ENCODE results near the gene CACNA1S.

The CACNA1S gene

DNA sequence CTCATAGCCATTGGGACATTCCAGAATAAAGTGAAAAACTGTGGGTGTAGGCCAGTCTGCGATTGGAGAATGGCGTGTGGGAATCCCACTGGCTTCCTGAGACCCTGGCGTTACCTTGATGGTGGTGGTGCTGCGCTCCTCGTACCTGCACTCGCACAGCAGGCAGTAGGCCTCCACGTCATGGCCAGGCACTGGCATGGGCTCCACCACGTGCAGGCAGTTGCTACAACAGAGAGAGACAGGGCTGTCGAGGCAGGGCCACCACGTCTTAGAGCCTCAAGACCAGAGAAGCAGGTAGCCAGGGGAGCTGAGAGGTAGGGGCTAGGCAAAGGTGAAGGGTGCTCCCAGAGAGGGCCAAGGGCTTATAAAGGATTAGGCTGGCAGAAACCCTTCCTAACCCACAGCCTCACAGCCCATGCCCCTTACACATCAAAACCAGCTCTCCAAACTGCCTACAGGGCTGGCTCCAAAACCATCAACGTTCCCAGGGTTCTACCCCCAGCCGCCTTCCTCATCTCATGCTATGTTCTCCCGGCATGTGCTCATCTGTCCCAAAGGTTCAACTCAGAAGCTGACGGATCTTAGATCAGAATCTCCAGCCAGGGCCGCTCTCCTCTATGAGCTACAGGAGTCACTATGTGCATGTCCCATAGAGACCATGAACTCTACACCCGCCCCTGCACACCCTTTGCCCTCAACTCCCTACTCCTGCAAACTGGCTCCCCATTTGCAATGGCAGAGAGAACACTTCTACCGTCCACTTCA is 34.6 kb upstream of the CACNA1S start:
- DNase-seq: no peak

DNA sequence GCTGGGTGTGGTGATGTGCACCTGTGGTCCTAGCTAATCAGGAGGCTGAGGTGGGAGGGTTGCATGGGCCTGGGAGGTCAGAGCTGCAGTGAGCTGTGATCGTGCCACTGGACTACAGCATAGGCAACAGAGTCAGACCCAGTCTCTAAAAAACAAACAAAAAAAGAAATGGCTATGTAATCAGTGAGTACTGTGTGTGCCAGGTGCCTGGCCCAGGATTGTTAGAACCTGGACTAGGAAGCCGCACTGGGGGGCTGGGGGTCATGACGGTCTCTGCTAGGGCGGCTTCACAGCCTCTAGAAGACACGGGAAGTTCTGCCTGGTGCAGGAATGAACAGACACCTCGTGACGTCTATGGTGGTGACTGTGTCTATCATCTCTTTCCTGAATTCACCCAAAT is 33.6 kb upstream of the CACNA1S start:
- no peak for DNase-seq
- Histone ChIP-seq H3K9me3 (ENCODE audit: control insufficient read depth, low read length) (no peaks in the 10 kb centered on the region), H3K27me3 (replicated peaks; ENCODE audit: control insufficient read depth, insufficient read depth, low read length, poor library complexity, severe bottlenecking) (no peaks in the 10 kb centered on the region), H3K27ac (ENCODE audit: insufficient read depth, low read length, poor library complexity, severe bottlenecking) (no peak overlapping the region), H3K4me1 (ENCODE audit: control insufficient read depth, insufficient read depth, low read length, poor library complexity, severe bottlenecking) (no peaks in the 10 kb centered on the region), H3K36me3 (ENCODE audit: control insufficient read depth, insufficient read depth, low read length) (peaks cover 50% of the 10 kb centered on the region), H3K4me3 (ENCODE audit: insufficient read depth, low read depth, low read length, poor library complexity, severe bottlenecking) (no peak overlapping the region)

More for the DNA sequence above, 34.6 kb upstream of the CACNA1S start:
- Histone ChIP-seq H3K27me3 (replicated peaks; ENCODE audit: control insufficient read depth, insufficient read depth, low read length, poor library complexity, severe bottlenecking) (no peaks in the 10 kb centered on the region), H3K9me3 (ENCODE audit: control insufficient read depth, low read length) (no peaks in the 10 kb centered on the region), H3K4me3 (ENCODE audit: insufficient read depth, low read depth, low read length, poor library complexity, severe bottlenecking) (no peak overlapping the region), H3K27ac (ENCODE audit: insufficient read depth, low read length, poor library complexity, severe bottlenecking) (no peak overlapping the region), H3K36me3 (ENCODE audit: control insufficient read depth, insufficient read depth, low read length) (peaks cover 41% of the 10 kb centered on the region), H3K4me1 (ENCODE audit: control insufficient read depth, insufficient read depth, low read length, poor library complexity, severe bottlenecking) (no peaks in the 10 kb centered on the region)

DNA sequence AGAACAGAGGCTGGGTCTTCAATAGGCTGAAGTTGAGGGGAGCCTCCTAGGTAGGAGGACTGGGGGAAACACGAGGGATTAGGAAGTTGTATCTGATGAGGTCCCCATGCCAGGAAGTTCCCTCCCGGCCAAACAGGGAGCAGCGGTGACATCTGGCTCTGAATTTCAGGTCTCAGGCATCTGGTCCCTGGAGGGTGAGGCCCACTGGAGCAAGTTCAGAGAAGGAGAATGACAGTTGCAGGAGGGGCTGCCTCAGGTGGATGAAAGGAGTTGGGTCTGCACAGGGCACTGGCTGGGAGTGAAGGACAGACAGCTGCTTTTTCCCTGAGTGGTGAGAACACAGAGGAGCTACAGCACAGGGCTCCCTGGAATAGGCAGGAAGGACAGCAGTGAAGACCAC is 32.9 kb upstream of the CACNA1S start:
- no peak for DNase-seq
- H3K4me3 ChIP-seq (ENCODE audit: insufficient read depth, low read depth, low read length, poor library complexity, severe bottlenecking): no peak overlapping the region
- no peaks in the 10 kb centered on the region for H3K4me1 ChIP-seq (ENCODE audit: control insufficient read depth, insufficient read depth, low read length, poor library complexity, severe bottlenecking)
- no peaks in the 10 kb centered on the region for H3K27me3 ChIP-seq (replicated peaks; ENCODE audit: control insufficient read depth, insufficient read depth, low read length, poor library complexity, severe bottlenecking)
- no peak overlapping the region for H3K27ac ChIP-seq (ENCODE audit: insufficient read depth, low read length, poor library complexity, severe bottlenecking)
- H3K9me3 ChIP-seq (ENCODE audit: control insufficient read depth, low read length): no peaks in the 10 kb centered on the region
- peaks cover 56% of the 10 kb centered on the region for H3K36me3 ChIP-seq (ENCODE audit: control insufficient read depth, insufficient read depth, low read length)

DNA sequence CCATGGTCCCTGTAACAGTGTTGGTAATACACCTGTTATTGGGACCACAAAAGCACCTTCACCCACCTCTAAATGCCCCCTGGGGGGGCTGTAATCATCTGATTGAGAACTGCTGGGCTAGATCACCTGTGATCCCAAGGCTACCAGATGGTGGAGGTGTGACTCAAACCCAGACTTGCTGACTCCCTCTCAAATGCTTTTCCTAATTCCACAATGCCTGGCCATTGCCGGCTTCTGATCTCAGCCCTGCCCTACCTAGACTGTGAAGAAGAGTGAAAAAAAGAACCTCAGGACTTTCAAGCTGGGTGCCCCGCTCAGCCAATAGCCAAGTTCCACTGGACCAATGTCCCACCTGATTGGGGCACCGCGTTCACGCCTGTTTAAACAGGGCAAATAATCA is 32.5 kb upstream of the CACNA1S start:
- Histone ChIP-seq H3K4me1 (ENCODE audit: control insufficient read depth, insufficient read depth, low read length, poor library complexity, severe bottlenecking) (no peaks in the 10 kb centered on the region), H3K4me3 (ENCODE audit: insufficient read depth, low read depth, low read length, poor library complexity, severe bottlenecking) (no peak overlapping the region), H3K27me3 (replicated peaks; ENCODE audit: control insufficient read depth, insufficient read depth, low read length, poor library complexity, severe bottlenecking) (no peaks in the 10 kb centered on the region), H3K9me3 (ENCODE audit: control insufficient read depth, low read length) (no peaks in the 10 kb centered on the region), H3K27ac (ENCODE audit: insufficient read depth, low read length, poor library complexity, severe bottlenecking) (no peak overlapping the region), H3K36me3 (ENCODE audit: control insufficient read depth, insufficient read depth, low read length) (peaks cover 60% of the 10 kb centered on the region)
- DNase-seq: no peak

- H3K27me3 ChIP-seq (replicated peaks; ENCODE audit: control insufficient read depth, insufficient read depth, low read length, poor library complexity, severe bottlenecking): no peaks in the 10 kb centered on the region
- no peaks in the 10 kb centered on the region for H3K4me1 ChIP-seq (ENCODE audit: control insufficient read depth, insufficient read depth, low read length, poor library complexity, severe bottlenecking)
- H3K27ac ChIP-seq (ENCODE audit: insufficient read depth, low read length, poor library complexity, severe bottlenecking): no peak overlapping the region
- H3K4me3 ChIP-seq (ENCODE audit: insufficient read depth, low read depth, low read length, poor library complexity, severe bottlenecking): no peak overlapping the region
- peaks cover 61% of the 10 kb centered on the region for H3K36me3 ChIP-seq (ENCODE audit: control insufficient read depth, insufficient read depth, low read length)
- DNase-seq: no peak
- no peaks in the 10 kb centered on the region for H3K9me3 ChIP-seq (ENCODE audit: control insufficient read depth, low read length)
Measured at GRCh38 chr1:201143726-201144635, 31.8 kb upstream of the CACNA1S start.

DNA sequence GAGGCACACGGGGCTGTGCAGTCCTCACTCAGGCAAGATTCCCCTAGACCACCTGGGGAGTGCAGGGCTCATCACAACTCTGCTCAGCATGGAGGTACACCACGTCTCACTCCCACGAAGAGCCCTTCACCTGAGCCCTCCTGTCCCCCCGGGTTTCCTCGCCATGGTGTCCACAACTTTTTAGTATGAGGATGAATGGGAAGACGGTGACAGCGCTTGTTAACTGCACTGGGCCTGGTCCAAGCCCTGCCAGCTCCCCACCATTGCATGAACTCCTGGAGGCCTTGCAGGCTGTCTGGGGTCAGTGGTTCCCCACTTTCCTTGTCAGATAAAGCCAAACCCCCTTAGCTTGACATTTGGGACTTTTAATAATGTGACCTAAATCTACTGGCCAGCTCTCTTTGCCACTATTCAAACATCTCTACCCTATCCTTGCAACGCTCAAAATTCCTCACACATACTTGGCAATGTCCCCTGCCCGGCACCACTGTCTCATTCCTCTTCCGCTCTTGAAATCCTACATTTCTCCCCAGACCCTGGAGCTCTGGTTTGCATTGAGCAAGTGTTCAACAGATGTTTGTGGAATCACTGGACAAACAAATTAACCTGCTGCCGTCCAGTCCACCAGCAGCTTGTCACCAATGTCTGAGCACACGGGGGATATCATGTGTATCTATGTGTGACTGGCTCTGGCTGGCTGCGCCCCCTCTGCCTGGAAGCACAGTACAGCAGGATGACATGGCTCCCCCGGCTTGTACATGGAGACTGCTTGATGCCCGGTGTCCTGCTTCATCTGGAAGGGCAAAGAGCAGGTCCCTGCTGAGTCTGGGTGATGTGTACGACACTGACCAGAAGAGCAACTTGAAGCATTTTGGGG is 30.9 kb upstream of the CACNA1S start:
- H3K9me3 ChIP-seq (ENCODE audit: control insufficient read depth, low read length): no peaks in the 10 kb centered on the region
- no peak overlapping the region for H3K27ac ChIP-seq (ENCODE audit: insufficient read depth, low read length, poor library complexity, severe bottlenecking)
- no peaks in the 10 kb centered on the region for H3K4me1 ChIP-seq (ENCODE audit: control insufficient read depth, insufficient read depth, low read length, poor library complexity, severe bottlenecking)
- H3K36me3 ChIP-seq (ENCODE audit: control insufficient read depth, insufficient read depth, low read length): peaks cover 61% of the 10 kb centered on the region
- DNase-seq: no peak
- H3K4me3 ChIP-seq (ENCODE audit: insufficient read depth, low read depth, low read length, poor library complexity, severe bottlenecking): no peak overlapping the region
- H3K27me3 ChIP-seq (replicated peaks; ENCODE audit: control insufficient read depth, insufficient read depth, low read length, poor library complexity, severe bottlenecking): no peaks in the 10 kb centered on the region

- no peak for DNase-seq
- Histone ChIP-seq H3K4me1 (ENCODE audit: control insufficient read depth, insufficient read depth, low read length, poor library complexity, severe bottlenecking) (no peaks in the 10 kb centered on the region), H3K36me3 (ENCODE audit: control insufficient read depth, insufficient read depth, low read length) (peaks cover 61% of the 10 kb centered on the region), H3K27ac (ENCODE audit: insufficient read depth, low read length, poor library complexity, severe bottlenecking) (no peak overlapping the region), H3K27me3 (replicated peaks; ENCODE audit: control insufficient read depth, insufficient read depth, low read length, poor library complexity, severe bottlenecking) (no peaks in the 10 kb centered on the region), H3K4me3 (ENCODE audit: insufficient read depth, low read depth, low read length, poor library complexity, severe bottlenecking) (no peak overlapping the region), H3K9me3 (ENCODE audit: control insufficient read depth, low read length) (no peaks in the 10 kb centered on the region)
Measured at GRCh38 chr1:201142011-201142848, 30.0 kb upstream of the CACNA1S start.

DNA sequence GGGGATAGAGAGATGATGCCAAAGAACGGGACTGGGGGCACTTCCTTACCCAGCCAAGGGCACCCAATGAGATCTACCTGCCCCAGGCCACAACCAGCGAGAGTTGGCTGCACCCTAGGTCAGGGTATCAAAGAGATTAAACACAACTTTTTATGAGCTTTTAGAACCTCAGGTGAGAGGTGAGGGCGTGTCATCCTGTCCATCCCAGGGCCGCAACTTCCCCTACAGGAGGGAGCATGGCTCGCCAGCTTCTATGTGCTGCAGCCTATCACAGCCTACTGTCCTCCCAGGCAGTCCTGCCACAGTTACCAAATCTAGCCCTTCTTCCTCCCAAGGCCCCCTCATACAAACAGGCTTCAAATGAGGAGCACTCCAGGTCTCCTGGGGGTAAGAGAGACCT is 29.2 kb upstream of the CACNA1S start:
- no peak for DNase-seq
- Histone ChIP-seq H3K27ac (ENCODE audit: insufficient read depth, low read length, poor library complexity, severe bottlenecking) (no peak overlapping the region), H3K4me3 (ENCODE audit: insufficient read depth, low read depth, low read length, poor library complexity, severe bottlenecking) (no peak overlapping the region), H3K4me1 (ENCODE audit: control insufficient read depth, insufficient read depth, low read length, poor library complexity, severe bottlenecking) (no peaks in the 10 kb centered on the region), H3K9me3 (ENCODE audit: control insufficient read depth, low read length) (no peaks in the 10 kb centered on the region), H3K36me3 (ENCODE audit: control insufficient read depth, insufficient read depth, low read length) (peaks cover 61% of the 10 kb centered on the region), H3K27me3 (replicated peaks; ENCODE audit: control insufficient read depth, insufficient read depth, low read length, poor library complexity, severe bottlenecking) (no peaks in the 10 kb centered on the region)

DNA sequence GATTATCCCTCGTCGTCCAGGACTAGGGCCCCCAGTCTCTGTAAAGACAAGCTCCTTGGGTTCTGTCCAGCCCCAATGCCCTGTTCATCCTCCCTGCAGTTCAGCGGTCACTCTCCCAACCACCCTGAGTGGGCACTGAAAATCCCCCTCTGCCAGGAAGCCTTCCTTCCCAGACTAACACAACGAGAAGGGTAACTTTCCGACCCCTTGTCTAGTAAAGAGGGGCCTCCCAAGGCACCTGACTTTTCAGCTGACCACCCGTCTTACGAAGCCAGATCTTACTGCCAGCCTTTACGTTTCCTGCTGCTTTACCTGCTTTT is 28.7 kb upstream of the CACNA1S start:
- Histone ChIP-seq H3K27ac (ENCODE audit: insufficient read depth, low read length, poor library complexity, severe bottlenecking) (no peak overlapping the region), H3K4me3 (ENCODE audit: insufficient read depth, low read depth, low read length, poor library complexity, severe bottlenecking) (no peak overlapping the region), H3K9me3 (ENCODE audit: control insufficient read depth, low read length) (no peaks in the 10 kb centered on the region), H3K4me1 (ENCODE audit: control insufficient read depth, insufficient read depth, low read length, poor library complexity, severe bottlenecking) (no peaks in the 10 kb centered on the region), H3K36me3 (ENCODE audit: control insufficient read depth, insufficient read depth, low read length) (peaks cover 55% of the 10 kb centered on the region), H3K27me3 (replicated peaks; ENCODE audit: control insufficient read depth, insufficient read depth, low read length, poor library complexity, severe bottlenecking) (no peaks in the 10 kb centered on the region)
- DNase-seq: no peak
